OCI-LY3 (cell line): ENCODE measurements around the gene EXOC1.

ENCODE experiments used
- H2AFZ ChIP-seq: fragments of 200-600, 300-600 bp; shearing (Covaris generic); 2 replicates; pipeline ENCODE4 v1.6.0; 2014; ENCODE audit warnings: antibody characterized with exemption, low read depth, low read length
- H3K27ac ChIP-seq: fragments of 200-600, 300-600 bp; sonication (generic); 2 replicates; pipeline ENCODE4 v1.5.1; 2014; ENCODE audit warnings: mild to moderate bottlenecking, low read length, moderate library complexity, mixed read lengths
- H3K27me3 ChIP-seq: fragments of 200-600, 300-600 bp; sonication (generic); 2 replicates; pipeline ENCODE4 v1.6.1; 2014; ENCODE audit warnings: low read depth, low read length, mixed read lengths
- H3K36me3 ChIP-seq: fragments of 200-600, 300-600 bp; sonication (generic); replicated peaks from 2 replicates; pipeline ENCODE3; 2014; ENCODE audit warnings: low read depth, low read length, mixed read lengths
- H3K4me1 ChIP-seq: fragments of 300-600, 200-600 bp; sonication (generic); 2 replicates; pipeline ENCODE4 v1.6.1; 2014; ENCODE audit warnings: low read length, mixed read lengths
- H3K4me2 ChIP-seq: fragments of 200-600, 300-600 bp; sonication (generic); 2 replicates; pipeline ENCODE4 v1.6.1; 2014; ENCODE audit warnings: low read length, mixed read lengths
- H3K4me3 ChIP-seq: fragments of 300-600, 200-600 bp; sonication (generic); 2 replicates; pipeline ENCODE4 v1.5.1; 2014; ENCODE audit warnings: antibody characterized with exemption, mild to moderate bottlenecking, low read length, moderate library complexity
- H3K79me2 ChIP-seq: fragments of 300-600, 200-600 bp; shearing (Covaris generic); 2 replicates; pipeline ENCODE4 v1.6.1; 2014; ENCODE audit warnings: mild to moderate bottlenecking, low read length, mixed read lengths
- H3K9ac ChIP-seq: fragments of 300-600, 200-600 bp; shearing (Covaris generic); 2 replicates; pipeline ENCODE4 v1.6.0; 2014; ENCODE audit warnings: mild to moderate bottlenecking, low read length, moderate library complexity
- H3K9me3 ChIP-seq: fragments of 200-600, 300-600 bp; shearing (Covaris generic); 2 replicates; pipeline ENCODE4 v1.6.1; 2014; ENCODE audit warnings: low read length, mixed read lengths; ENCODE audit not compliant: insufficient read depth
- H4K20me1 ChIP-seq: fragments of 200-600, 300-600 bp; sonication (generic); 2 replicates; pipeline ENCODE4 v1.6.1; 2016; ENCODE audit warnings: low read length, mixed read lengths; ENCODE audit not compliant: insufficient read depth
- CTCF ChIP-seq: fragments of 200-600, 300-600 bp; sonication (generic); IDR thresholded peaks from 2 replicates; pipeline ENCODE4 v1.5.1; 2014; ENCODE audit warnings: antibody characterized with exemption, low read length, low read depth
- EZH2phosphoT487 ChIP-seq: fragments of 200-600 bp; shearing (Covaris generic); IDR thresholded peaks from 2 replicates; pipeline ENCODE4 v1.6.1; 2018; ENCODE audit warnings: antibody characterized with exemption, mixed run types, low read depth

The EXOC1 gene

GRCh38 chr4:55851885-55852284, 1.6 kb upstream of the EXOC1 start:
- Histone ChIP-seq H3K4me2 (no peak overlapping the region), H4K20me1 (no peaks in the 10 kb centered on the region)

GRCh38 chr4:55854129-55854528, 681 bp downstream of the EXOC1 start:
- Histone ChIP-seq H3K4me3 (peak overlapping the region; percentile 95), H3K27ac (no peak overlapping the region), H3K9ac (peak overlapping the region; percentile 78), H3K27me3 (no peaks in the 10 kb centered on the region), H4K20me1 (no peaks in the 10 kb centered on the region), H3K36me3 (peaks cover 2% of the 10 kb centered on the region), H3K4me2 (peak overlapping the region; percentile 90), H3K9me3 (no peaks in the 10 kb centered on the region), H3K79me2 (peaks cover 21% of the 10 kb centered on the region), H3K4me1 (peaks cover 12% of the 10 kb centered on the region), H2AFZ (peak overlapping the region; percentile 83; the same call in 1 of the 2 replicates)
- no peak for TF ChIP-seq EZH2phosphoT487
- TF ChIP-seq CTCF, result no peak

More at GRCh38 chr4:55851885-55852284, 1.6 kb upstream of the EXOC1 start:
- Histone ChIP-seq H3K36me3 (no peaks in the 10 kb centered on the region), H3K27ac (no peak overlapping the region), H3K9ac (no peak overlapping the region), H3K9me3 (no peaks in the 10 kb centered on the region), H3K79me2 (peaks cover 21% of the 10 kb centered on the region), H3K4me1 (peaks cover 12% of the 10 kb centered on the region), H2AFZ (peak overlapping the region; percentile 27; the same call in 1 of the 2 replicates), H3K4me3 (no peak overlapping the region), H3K27me3 (no peaks in the 10 kb centered on the region)
- no peak for TF ChIP-seq CTCF
- TF ChIP-seq EZH2phosphoT487, result no peak

GRCh38 chr4:55857586-55857985, 4.1 kb downstream of the EXOC1 start:
- Histone ChIP-seq H3K27me3 (no peaks in the 10 kb centered on the region), H4K20me1 (no peaks in the 10 kb centered on the region), H3K4me3 (no peak overlapping the region), H3K79me2 (peaks cover 21% of the 10 kb centered on the region), H3K27ac (no peak overlapping the region), H3K9ac (no peak overlapping the region), H3K4me2 (no peak overlapping the region), H3K4me1 (peaks cover 12% of the 10 kb centered on the region), H2AFZ (no peak overlapping the region), H3K36me3 (peaks cover 2% of the 10 kb centered on the region), H3K9me3 (no peaks in the 10 kb centered on the region)
- TF ChIP-seq CTCF, result no peak

- Histone ChIP-seq H2AFZ (no peak overlapping the region), H3K4me1 (peaks cover 2% of the 10 kb centered on the region), H3K79me2 (peaks cover 11% of the 10 kb centered on the region), H3K4me3 (no peak overlapping the region), H3K27ac (no peak overlapping the region), H4K20me1 (no peaks in the 10 kb centered on the region), H3K9me3 (no peaks in the 10 kb centered on the region), H3K4me2 (no peak overlapping the region), H3K27me3 (no peaks in the 10 kb centered on the region), H3K36me3 (peaks cover 2% of the 10 kb centered on the region), H3K9ac (no peak overlapping the region)
- no peak for TF ChIP-seq CTCF
- no peak for TF ChIP-seq EZH2phosphoT487
These were observed 6.3 kb downstream of the EXOC1 start for GRCh38 chr4:55859711-55860110.
